ENCODE results near the gene ADGRD1. TPM values are rescaled to one million over a fixed set of nuclear protein-coding genes. Genes with fewer than 3 reads are reported as not detected.

ADGRD1 gene
- total and polyA plus RNA-seq, 8 donors: 25.6 to 167 (median 33.4) TPM

- Histone ChIP-seq H3K27me3 (no peaks in the 10 kb centered on the region), H3K36me3 (no peaks in the 10 kb centered on the region), H3K4me1 (no peaks in the 10 kb centered on the region), H3K27ac (no peak overlapping the region), H3K4me3 (no peak overlapping the region), H3K9me3 (no peaks in the 10 kb centered on the region)
- TF ChIP-seq, protein P1, sequence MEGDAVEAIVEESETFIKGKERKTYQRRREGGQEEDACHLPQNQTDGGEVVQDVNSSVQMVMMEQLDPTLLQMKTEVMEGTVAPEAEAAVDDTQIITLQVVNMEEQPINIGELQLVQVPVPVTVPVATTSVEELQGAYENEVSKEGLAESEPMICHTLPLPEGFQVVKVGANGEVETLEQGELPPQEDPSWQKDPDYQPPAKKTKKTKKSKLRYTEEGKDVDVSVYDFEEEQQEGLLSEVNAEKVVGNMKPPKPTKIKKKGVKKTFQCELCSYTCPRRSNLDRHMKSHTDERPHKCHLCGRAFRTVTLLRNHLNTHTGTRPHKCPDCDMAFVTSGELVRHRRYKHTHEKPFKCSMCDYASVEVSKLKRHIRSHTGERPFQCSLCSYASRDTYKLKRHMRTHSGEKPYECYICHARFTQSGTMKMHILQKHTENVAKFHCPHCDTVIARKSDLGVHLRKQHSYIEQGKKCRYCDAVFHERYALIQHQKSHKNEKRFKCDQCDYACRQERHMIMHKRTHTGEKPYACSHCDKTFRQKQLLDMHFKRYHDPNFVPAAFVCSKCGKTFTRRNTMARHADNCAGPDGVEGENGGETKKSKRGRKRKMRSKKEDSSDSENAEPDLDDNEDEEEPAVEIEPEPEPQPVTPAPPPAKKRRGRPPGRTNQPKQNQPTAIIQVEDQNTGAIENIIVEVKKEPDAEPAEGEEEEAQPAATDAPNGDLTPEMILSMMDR (IDR thresholded peaks at IDR 0.05): no peak
- no peak for DNase-seq
- intact Hi-C loops (cut with DNase I): no loop called here
- no peak for ATAC-seq
These were observed 107.5 kb downstream of the ADGRD1 start for GRCh38 chr12:131061041-131061806.

GRCh38 chr12:131063413-131063812, 109.7 kb downstream of the ADGRD1 start:
- H3K4me3 ChIP-seq: no peak overlapping the region
- no peaks in the 10 kb centered on the region for H3K27me3 ChIP-seq
- TF ChIP-seq, protein P1 (IDR thresholded peaks at IDR 0.05): no peak
- H3K4me1 ChIP-seq: peaks cover 0 to 5% of the 10 kb centered on the region in 2 donors
- intact Hi-C loops (cut with DNase I): no loop called here
- no peaks in the 10 kb centered on the region for H3K9me3 ChIP-seq
- no peak overlapping the region for H3K27ac ChIP-seq
- DNase-seq (no peak), ATAC-seq (no peak)
- H3K36me3 ChIP-seq: no peaks in the 10 kb centered on the region

DNA sequence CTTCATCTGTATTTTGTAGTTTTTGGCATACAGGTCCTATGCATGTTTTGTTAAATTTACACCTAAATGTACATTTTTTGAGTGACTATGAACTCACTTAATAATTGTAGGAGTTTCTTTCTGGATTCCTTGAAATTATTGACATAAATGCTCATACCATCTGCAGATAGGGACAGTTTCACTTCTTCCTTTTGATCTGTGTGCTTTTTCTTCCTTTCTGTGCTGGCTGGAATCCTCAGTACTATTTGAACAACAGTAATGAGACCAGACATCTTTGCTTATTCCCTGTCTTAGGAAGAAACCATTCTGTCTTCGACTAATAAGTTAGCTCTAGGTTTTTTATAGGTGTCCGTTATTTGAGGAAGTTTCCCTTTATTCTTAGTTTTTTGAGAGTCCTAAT, 110.3 kb downstream of the ADGRD1 start:
- Histone ChIP-seq H3K9me3 (no peaks in the 10 kb centered on the region), H3K4me1 (peaks cover 0 to 5% of the 10 kb centered on the region in 2 donors), H3K27me3 (no peaks in the 10 kb centered on the region), H3K27ac (no peak overlapping the region), H3K4me3 (no peak overlapping the region), H3K36me3 (no peaks in the 10 kb centered on the region)
- intact Hi-C loops (cut with DNase I): no loop called here
- TF ChIP-seq, protein P1 (IDR thresholded peaks at IDR 0.05): no peak
- DNase-seq: no peak
- ATAC-seq: no peak

- H3K27me3 ChIP-seq: no peaks in the 10 kb centered on the region
- no peak overlapping the region for H3K27ac ChIP-seq
- DNase-seq (peak in 1 of 4 donors; percentile 40), ATAC-seq (no peak)
- H3K4me1 ChIP-seq: peaks cover 0 to 5% of the 10 kb centered on the region in 2 donors
- no peaks in the 10 kb centered on the region for H3K9me3 ChIP-seq
- intact Hi-C loops (cut with DNase I): no loop called here
- TF ChIP-seq, protein P1 (IDR thresholded peaks at IDR 0.05): no peak
- H3K36me3 ChIP-seq: no peaks in the 10 kb centered on the region
- H3K4me3 ChIP-seq: no peak overlapping the region
These were observed 111.6 kb downstream of the ADGRD1 start for GRCh38 chr12:131065279-131065678.

- TF ChIP-seq, protein P1 (IDR thresholded peaks at IDR 0.05): no peak
- intact Hi-C loops (cut with DNase I): no loop called here
- DNase-seq: peak in 1 of 4 donors; percentile 30
These were observed 112.1 kb downstream of the ADGRD1 start for GRCh38 chr12:131065801-131066200.

More at GRCh38 chr12:131065801-131066200, 112.1 kb downstream of the ADGRD1 start:
- no peaks in the 10 kb centered on the region for H3K9me3 ChIP-seq
- H3K27ac ChIP-seq: no peak overlapping the region
- H3K36me3 ChIP-seq: no peaks in the 10 kb centered on the region
- no peaks in the 10 kb centered on the region for H3K27me3 ChIP-seq
- H3K4me1 ChIP-seq: peaks cover 0 to 5% of the 10 kb centered on the region in 2 donors
- no peak overlapping the region for H3K4me3 ChIP-seq
- no peak for ATAC-seq

All from left lung (tissue), 10 donors.